Activated naive CD8-positive, alpha-beta T cell treated with anti-CD3 and anti-CD28 coated beads, Interleukin-2, amount 50 U/mL, for 24 hours (primary cell): ENCODE data around the gene F13B.
"Not testable (repeated sequence)": the region's sequence is repeated elsewhere in the genome, so short reads cannot be mapped to it uniquely, and the experiment has no call there.

ENCODE experiments used
- ATAC-seq: fragments of 150-1000 bp; cut with Tn5 transposase; one replicate; pipeline ENCODE4 v1.10.0; 2021
- DNase-seq: peaks from one replicate; pipeline ENCODE4 v3.0.0; 2021
- H3K27ac Mint-ChIP-seq: one replicate; pipeline ENCODE4 v1.8.0; 2021; ENCODE audit warnings: mild to moderate bottlenecking, mixed read lengths
- H3K27me3 Mint-ChIP-seq: one replicate; pipeline ENCODE4 v1.8.0; 2021; ENCODE audit warnings: mixed read lengths
- H3K36me3 Mint-ChIP-seq: one replicate; pipeline ENCODE4 v1.8.0; 2021; ENCODE audit warnings: low read depth, mixed read lengths
- H3K4me1 Mint-ChIP-seq: one replicate; pipeline ENCODE4 v1.8.0; 2021; ENCODE audit warnings: mixed read lengths
- H3K4me3 Mint-ChIP-seq: one replicate; pipeline ENCODE4 v1.8.0; 2021; ENCODE audit warnings: mild to moderate bottlenecking, moderate library complexity, mixed read lengths
- H3K9me3 Mint-ChIP-seq: one replicate; pipeline ENCODE4 v1.8.0; 2021; ENCODE audit warnings: mixed read lengths

Gene F13B

DNA sequence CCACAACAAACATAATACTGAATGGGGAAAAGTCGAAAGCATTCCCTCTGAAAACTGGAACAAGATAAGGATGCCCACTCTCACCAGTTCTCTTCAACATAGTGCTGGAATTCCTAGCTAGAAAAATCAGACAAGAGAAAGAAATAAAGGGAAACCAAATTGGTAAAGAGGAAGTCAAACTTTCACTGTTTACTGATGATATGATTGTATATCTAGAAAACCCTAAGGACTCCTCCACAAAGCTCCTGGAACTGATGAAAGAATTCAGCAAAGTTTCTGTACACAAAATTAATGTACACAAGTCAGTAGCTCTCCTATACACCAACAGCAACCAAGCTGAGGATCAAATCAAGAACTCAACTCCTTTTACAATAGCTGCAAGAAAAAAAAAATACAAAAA is 6.9 kb upstream of the F13B start:
- H3K27me3 Mint-ChIP-seq: peaks cover 3% of the 10 kb centered on the region
- no peak for ATAC-seq
- H3K4me3 Mint-ChIP-seq: no peak overlapping the region
- H3K4me1 Mint-ChIP-seq: no peaks in the 10 kb centered on the region
- no peaks in the 10 kb centered on the region for H3K9me3 Mint-ChIP-seq
- no peaks in the 10 kb centered on the region for H3K36me3 Mint-ChIP-seq
- DNase-seq: no peak
- H3K27ac Mint-ChIP-seq: no peak overlapping the region

DNA sequence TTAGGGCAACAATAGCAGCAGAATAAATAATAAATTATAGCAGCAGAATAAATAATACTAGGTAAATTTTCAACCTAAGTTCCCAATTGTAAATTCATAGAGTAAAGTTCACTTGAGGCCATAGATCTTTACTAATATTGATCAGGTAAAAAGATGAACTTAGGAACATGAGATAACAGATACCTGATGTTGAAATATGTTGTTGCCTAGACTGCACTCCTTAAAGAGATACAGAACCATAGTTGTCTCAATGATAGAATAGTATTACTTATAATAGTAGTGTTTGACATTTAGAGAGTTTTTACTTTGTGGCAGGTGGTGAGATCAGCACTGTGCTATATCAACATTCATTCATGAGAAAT is 378 bp upstream of the F13B start:
- no peaks in the 10 kb centered on the region for H3K9me3 Mint-ChIP-seq

DNA sequence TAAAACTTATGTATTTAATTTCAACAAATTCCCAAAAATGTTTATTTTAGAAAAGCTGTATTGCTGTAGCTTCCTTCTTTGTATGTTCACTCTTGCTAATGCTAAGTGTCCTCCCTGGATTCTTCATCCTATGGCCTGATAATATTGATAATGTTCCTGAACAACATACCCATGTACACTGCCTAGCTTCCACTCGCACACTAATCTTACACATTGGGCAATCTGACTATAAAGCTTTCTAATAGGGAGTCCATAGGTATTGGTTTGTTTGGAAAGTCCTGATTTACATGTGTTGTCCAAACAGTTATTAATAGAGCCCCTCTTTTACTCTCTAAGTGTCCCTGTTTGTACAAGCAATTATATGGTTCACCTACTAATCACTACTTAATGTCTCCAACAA is 783 bp downstream of the F13B start:
- peaks cover 2% of the 10 kb centered on the region for H3K27me3 Mint-ChIP-seq
- no peak overlapping the region for H3K4me3 Mint-ChIP-seq
- no peaks in the 10 kb centered on the region for H3K4me1 Mint-ChIP-seq
- no peaks in the 10 kb centered on the region for H3K9me3 Mint-ChIP-seq
- ATAC-seq: no peak
- H3K27ac Mint-ChIP-seq: no peak overlapping the region
- no peaks in the 10 kb centered on the region for H3K36me3 Mint-ChIP-seq
- DNase-seq: no peak

More for the DNA sequence above, 378 bp upstream of the F13B start:
- H3K36me3 Mint-ChIP-seq: no peaks in the 10 kb centered on the region
- H3K4me1 Mint-ChIP-seq: no peaks in the 10 kb centered on the region
- H3K4me3 Mint-ChIP-seq: no peak overlapping the region
- ATAC-seq: no peak
- no peak for DNase-seq
- peaks cover 4% of the 10 kb centered on the region for H3K27me3 Mint-ChIP-seq
- H3K27ac Mint-ChIP-seq: no peak overlapping the region

DNA sequence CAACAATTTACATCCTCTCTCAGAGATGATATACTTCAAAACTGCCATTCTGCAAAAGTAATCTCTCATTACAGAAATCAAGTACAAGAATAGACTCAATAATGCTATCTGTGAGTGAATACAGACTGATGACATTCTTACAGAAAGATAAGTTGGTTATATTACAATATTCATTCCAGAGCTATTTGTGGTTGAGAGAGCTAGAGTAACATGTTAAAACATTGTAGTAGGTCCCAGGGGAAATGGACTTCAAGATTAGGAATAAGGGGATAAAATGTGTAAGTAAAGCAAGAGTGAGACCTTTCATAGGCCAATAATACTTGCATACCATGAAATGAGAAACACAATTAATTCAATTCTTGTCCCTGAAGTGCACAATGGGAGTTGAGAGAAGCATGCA is 1.5 kb downstream of the F13B start:
- peaks cover 2% of the 10 kb centered on the region for H3K27me3 Mint-ChIP-seq
- no peak for ATAC-seq
- H3K9me3 Mint-ChIP-seq: no peaks in the 10 kb centered on the region
- H3K36me3 Mint-ChIP-seq: no peaks in the 10 kb centered on the region
- no peak for DNase-seq
- no peak overlapping the region for H3K27ac Mint-ChIP-seq
- no peaks in the 10 kb centered on the region for H3K4me1 Mint-ChIP-seq
- H3K4me3 Mint-ChIP-seq: no peak overlapping the region

DNA sequence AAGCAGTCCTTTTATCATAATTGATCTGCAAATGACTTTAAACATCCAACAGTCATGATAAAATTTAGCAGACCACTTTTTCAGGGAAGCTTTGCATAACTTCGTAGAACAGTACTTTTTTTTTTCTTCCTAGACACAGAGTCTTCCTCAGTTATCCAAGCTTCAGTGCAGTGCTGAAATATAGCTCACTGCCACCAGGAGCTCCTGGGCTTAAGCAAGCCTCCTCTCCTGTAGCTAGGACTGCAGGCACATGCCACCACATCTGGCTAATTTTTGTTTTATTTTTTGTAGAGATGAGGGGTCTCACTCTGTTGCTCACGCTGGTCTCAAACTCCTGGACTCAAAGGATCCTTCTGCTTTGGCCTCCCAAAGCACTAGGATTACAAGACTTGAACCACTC is 3.8 kb downstream of the F13B start:
- H3K27me3 Mint-ChIP-seq: peaks cover 7% of the 10 kb centered on the region
- H3K36me3 Mint-ChIP-seq: no peaks in the 10 kb centered on the region
- H3K4me1 Mint-ChIP-seq: no peaks in the 10 kb centered on the region
- H3K9me3 Mint-ChIP-seq: no peaks in the 10 kb centered on the region
- ATAC-seq: no peak
- H3K27ac Mint-ChIP-seq: no peak overlapping the region
- DNase-seq: no peak
- no peak overlapping the region for H3K4me3 Mint-ChIP-seq

DNA sequence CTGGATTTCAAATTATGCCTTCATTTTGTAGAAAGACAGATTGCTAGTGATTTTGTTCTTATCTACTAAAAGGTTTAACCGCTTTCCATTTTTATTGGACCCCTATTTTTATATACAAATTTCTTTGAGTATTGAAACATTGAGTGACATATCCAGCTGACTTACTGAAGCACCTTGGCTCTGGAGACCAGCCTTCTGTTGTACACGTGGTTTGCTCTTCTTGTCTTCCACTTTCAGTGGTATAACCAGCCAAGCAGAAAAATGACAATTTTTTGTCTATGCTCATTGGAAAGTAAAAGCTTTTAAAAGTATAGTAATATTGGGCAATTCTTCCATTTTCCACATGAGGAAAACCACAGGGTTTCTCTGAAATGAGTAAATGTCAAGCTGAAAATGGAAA is 4.4 kb downstream of the F13B start:
- no peak for ATAC-seq

DNA sequence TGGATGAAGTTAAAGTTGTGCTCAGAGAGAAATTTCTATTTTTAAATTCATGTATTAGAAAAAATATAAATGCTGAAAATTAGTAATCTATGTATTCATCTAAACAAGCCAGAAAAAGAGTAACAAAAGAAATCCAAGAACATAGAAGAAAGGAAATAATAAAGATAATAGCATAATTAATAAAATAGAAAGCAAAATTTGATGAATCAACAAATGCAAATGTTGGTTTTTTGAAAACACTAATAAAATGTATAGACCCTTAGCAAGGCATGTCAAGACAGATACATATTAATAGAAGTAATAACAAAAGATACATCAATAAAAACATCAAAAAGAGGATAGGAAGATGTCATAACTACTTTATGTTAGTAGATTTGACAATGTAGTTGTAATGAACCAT is 18.0 kb downstream of the F13B start:
- H3K27ac Mint-ChIP-seq: no peak overlapping the region
- H3K36me3 Mint-ChIP-seq: no peaks in the 10 kb centered on the region
- H3K4me1 Mint-ChIP-seq: no peaks in the 10 kb centered on the region
- H3K4me3 Mint-ChIP-seq: no peak overlapping the region
- peaks cover 7% of the 10 kb centered on the region for H3K9me3 Mint-ChIP-seq
- DNase-seq (no peak), ATAC-seq (no peak)
- H3K27me3 Mint-ChIP-seq: peaks cover 2% of the 10 kb centered on the region

More for the DNA sequence above, 4.4 kb downstream of the F13B start:
- H3K9me3 Mint-ChIP-seq: no peaks in the 10 kb centered on the region
- DNase-seq: no peak
- no peaks in the 10 kb centered on the region for H3K36me3 Mint-ChIP-seq
- H3K27me3 Mint-ChIP-seq: peaks cover 7% of the 10 kb centered on the region
- H3K4me3 Mint-ChIP-seq: no peak overlapping the region
- H3K27ac Mint-ChIP-seq: no peak overlapping the region
- H3K4me1 Mint-ChIP-seq: no peaks in the 10 kb centered on the region

DNA sequence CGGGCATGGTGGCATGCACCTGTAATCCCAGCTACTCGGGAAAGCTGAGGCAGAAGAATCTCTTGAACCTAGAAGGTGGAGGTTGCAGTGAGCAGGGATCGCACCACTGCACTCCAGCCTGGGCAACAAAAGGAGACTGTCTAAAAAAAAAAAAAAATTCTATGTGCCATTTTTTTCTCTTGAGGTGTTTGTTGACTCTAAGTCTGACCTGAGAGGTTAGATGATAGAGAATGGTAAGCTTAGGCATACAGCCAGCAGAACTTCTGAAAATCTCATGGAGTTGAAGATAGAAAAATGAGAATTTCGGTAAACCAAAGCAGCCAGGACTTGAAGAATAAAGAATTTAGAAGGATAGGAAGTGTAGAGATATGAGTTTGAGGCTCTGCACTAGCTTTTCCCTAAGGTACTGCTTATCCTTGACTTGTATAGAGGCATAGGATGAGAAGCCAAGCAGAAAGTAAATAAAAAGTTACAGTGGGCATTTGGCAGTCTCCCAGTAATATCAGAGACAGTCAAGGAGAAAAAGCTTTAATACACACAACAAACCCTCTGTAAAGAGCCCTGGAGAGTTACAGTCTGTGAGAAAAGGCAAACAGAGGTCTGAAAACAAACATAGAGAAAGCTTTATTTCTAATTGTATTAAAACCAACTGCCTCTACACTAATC is 24.3 kb downstream of the F13B start:
- no peak for ATAC-seq
- H3K4me1 Mint-ChIP-seq: no peaks in the 10 kb centered on the region
- H3K4me3 Mint-ChIP-seq: no peak overlapping the region
- H3K27me3 Mint-ChIP-seq: peaks cover 2% of the 10 kb centered on the region
- H3K9me3 Mint-ChIP-seq: no peaks in the 10 kb centered on the region
- H3K36me3 Mint-ChIP-seq: no peaks in the 10 kb centered on the region
- DNase-seq: no peak
- no peak overlapping the region for H3K27ac Mint-ChIP-seq

DNA sequence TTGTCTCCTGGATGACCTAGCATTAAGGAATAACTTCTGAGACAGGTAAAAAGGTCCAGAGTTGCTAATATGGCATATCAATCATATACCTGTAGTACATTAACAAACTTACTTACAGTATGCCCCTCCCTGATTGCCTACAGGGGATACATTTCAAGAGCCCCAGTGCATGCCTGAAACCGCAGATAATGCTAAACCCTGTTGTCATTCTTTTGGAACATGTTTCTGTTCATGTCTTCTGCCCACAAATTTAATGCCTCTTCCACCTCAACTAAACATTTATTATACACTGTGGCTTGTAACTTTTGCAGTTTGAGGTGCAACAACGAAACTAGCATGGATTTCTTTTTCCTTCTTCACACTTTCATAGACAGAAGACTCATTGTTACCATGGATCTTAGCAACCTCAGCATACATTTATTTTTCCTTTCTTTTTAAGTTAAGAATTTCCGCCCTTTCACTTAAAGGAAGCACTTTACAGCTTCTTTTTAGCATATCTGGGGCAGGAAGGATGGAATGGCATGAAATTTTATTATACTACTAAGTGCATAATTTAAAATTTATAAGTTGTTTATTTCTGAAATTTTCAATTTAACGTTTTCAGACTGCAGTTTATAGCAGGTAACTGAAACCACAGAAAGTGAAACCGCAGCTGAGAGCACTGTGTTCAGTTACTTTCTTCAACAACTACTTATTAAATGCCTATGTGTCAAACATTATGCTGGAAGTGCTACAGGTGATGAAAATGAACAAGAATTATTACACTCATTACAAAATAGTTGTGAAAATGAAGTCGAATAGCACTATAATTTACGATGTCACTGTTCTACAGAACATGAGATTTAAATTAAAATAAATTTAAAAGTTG is 25.3 kb downstream of the F13B start:
- H3K27me3 Mint-ChIP-seq: peaks cover 3% of the 10 kb centered on the region
- ATAC-seq (no peak), DNase-seq (no peak)
- no peaks in the 10 kb centered on the region for H3K36me3 Mint-ChIP-seq
- H3K4me3 Mint-ChIP-seq: no peak overlapping the region
- H3K4me1 Mint-ChIP-seq: no peaks in the 10 kb centered on the region
- H3K27ac Mint-ChIP-seq: no peak overlapping the region
- H3K9me3 Mint-ChIP-seq: no peaks in the 10 kb centered on the region

DNA sequence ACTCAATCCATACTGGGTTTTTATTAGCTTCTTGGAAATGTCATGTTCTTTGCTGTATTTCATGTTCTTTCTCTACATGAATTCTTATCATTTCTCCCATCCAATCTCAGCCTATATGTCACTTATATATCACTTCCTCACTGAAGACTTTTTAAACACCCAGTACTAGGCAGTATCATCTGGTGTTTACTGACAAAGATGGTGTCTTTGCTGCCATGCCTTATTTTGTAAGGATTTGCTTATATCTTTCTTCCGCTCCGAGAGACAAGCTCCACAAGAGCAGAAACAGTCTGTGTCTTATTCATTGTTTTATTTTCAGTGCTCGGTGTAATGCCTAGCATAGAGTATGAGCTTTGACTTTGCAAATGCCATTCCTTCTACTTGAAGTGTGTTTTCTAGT is 30.2 kb downstream of the F13B start:
- no peak for ATAC-seq
- no peaks in the 10 kb centered on the region for H3K4me1 Mint-ChIP-seq
- no peaks in the 10 kb centered on the region for H3K9me3 Mint-ChIP-seq
- no peak overlapping the region for H3K27ac Mint-ChIP-seq
- H3K4me3 Mint-ChIP-seq: no peak overlapping the region
- H3K27me3 Mint-ChIP-seq: peaks cover 9% of the 10 kb centered on the region
- no peak for DNase-seq
- H3K36me3 Mint-ChIP-seq: no peaks in the 10 kb centered on the region

DNA sequence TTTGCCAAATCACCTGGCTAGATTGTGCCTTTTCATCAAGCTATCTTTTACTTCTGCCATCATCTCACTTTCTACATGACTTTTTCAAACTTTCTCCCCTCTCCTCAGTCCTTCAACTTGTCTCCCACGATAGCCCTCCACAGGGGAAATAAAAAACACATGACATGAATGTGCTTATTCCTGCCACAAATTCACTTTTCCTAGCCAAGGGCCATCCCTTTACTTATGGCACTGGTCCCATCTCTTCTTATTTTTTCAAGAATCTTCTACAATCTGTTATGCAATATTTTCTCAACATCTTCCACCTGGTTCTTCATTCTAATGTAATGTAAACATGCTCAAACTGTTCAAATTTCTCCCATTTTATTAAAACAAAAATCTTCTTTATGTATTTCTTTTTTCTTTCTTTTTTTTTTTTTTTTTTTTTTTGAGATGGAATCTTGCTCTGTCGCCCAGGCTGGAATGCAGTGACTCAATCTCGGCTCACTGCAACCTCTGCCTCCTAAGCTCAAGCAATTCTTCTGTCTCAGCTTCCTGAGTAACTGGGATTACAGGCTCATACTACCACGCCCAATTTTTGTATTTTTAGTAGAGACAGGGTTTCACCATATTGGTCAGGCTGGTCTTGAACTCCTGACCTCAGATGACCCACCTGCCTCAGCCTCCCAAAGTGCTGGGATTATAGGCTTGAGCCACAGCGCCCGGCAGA is 32.3 kb downstream of the F13B start:
- not testable (repeated sequence) for H3K27ac Mint-ChIP-seq, H3K4me3 Mint-ChIP-seq, H3K36me3 Mint-ChIP-seq, H3K9me3 Mint-ChIP-seq, ATAC-seq, H3K4me1 Mint-ChIP-seq, H3K27me3 Mint-ChIP-seq, DNase-seq

DNA sequence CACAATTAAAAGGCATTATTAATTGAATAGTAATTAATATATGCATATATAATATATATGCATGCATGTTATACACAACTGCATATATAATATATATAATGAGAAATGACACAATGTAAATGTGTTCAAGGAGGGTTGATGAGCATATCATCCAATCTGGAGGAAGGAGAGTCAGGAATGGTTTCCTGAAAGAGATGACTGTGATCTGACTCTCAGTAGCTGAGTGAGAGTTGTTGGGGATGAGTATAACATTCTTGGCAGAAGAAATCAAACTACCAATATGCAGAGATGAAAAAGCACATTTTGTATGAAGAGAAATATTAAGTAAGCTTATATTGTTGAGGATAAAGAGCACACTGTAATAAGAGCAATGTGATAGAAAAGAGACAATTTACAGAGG is 37.3 kb downstream of the F13B start:
- H3K4me1 Mint-ChIP-seq: no peaks in the 10 kb centered on the region

DNA sequence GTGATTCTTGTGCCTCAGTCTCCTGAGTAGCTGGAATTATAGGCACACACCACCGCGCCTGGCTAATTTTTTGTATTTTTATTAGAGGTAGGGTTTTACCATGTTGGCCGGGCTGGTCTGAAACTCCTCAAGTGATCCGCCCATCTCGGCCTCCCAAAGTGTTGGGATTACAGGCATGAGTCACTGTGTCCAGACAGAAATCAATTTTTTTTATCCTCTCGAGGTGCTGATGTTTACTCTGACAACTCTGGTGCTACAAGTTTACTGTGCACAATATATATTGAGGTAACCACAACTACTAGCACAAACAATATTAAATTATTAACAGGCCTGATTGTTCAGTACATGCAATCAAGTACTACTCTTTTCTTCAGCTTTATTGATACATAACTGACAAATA is 39.7 kb downstream of the F13B start:
- Mint-ChIP-seq H3K4me3 (no peak overlapping the region), H3K4me1 (no peaks in the 10 kb centered on the region), H3K27ac (no peak overlapping the region), H3K9me3 (no peaks in the 10 kb centered on the region), H3K27me3 (no peaks in the 10 kb centered on the region), H3K36me3 (no peaks in the 10 kb centered on the region)
- DNase-seq (no peak), ATAC-seq (no peak)

More for the DNA sequence above, 37.3 kb downstream of the F13B start:
- no peak overlapping the region for H3K27ac Mint-ChIP-seq
- no peak overlapping the region for H3K4me3 Mint-ChIP-seq
- ATAC-seq (no peak), DNase-seq (no peak)
- no peaks in the 10 kb centered on the region for H3K9me3 Mint-ChIP-seq
- H3K36me3 Mint-ChIP-seq: no peaks in the 10 kb centered on the region
- no peaks in the 10 kb centered on the region for H3K27me3 Mint-ChIP-seq

DNA sequence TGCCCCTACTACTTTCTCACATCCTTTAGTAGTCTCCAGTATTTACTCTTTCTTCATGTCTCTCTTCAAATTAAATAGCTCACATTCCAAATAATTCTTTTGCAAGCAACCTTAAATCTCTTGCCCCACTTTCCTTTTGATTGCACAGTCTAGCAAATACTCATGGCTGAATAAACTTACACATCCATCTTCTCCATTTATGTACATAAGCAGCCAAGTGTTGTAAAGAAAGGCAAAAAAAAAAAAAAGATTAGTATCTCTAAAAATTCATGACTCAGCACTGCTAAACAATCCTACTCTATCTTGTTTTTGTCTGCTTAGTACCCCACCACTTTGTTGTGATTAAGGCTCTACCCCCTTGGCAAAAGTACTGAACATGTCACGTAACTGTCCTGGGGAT is 42.6 kb downstream of the F13B start:
- DNase-seq: no peak
- Mint-ChIP-seq H3K36me3 (no peaks in the 10 kb centered on the region), H3K9me3 (no peaks in the 10 kb centered on the region), H3K4me1 (no peaks in the 10 kb centered on the region), H3K27ac (no peak overlapping the region), H3K27me3 (peaks cover 1% of the 10 kb centered on the region), H3K4me3 (no peak overlapping the region)
- no peak for ATAC-seq

DNA sequence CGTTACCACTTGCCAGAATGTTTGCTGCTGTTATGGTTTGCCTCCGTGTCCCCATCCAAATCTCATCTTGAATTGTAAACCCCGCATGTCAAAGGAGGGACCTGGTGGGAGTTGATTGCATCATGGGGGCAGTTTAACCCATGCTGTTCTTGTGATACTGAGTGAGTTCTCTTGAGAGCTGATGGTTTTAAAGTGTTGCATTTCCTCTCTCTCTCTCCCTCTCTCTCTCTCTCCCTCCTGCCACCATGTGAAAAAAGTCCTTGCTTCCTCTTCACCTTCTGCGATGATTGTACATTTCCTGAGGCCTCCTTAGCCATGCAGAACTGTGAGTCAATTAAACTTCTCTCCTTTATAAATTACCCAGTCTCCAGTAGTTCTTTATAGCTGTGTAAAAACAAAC is 45.3 kb downstream of the F13B start:
- no peak overlapping the region for H3K27ac Mint-ChIP-seq
- peaks cover 1% of the 10 kb centered on the region for H3K27me3 Mint-ChIP-seq
- H3K9me3 Mint-ChIP-seq: no peaks in the 10 kb centered on the region
- no peak overlapping the region for H3K4me3 Mint-ChIP-seq
- H3K4me1 Mint-ChIP-seq: no peaks in the 10 kb centered on the region
- DNase-seq (no peak), ATAC-seq (no peak)
- no peaks in the 10 kb centered on the region for H3K36me3 Mint-ChIP-seq
